A673 (cell line): Measurements from ENCODE around the gene SLC10A2. TPM values are rescaled to one million over a fixed set of nuclear protein-coding genes. Genes with fewer than 3 reads are reported as not detected.

Experiments used
- BruUV-seq: library from RNA; stranded (reverse); fragments of 400-500 nt; replicated peaks from 2 replicates; lab custom pipeline; 2021; lab: Mats Ljungman, UMichigan
- CTCF ChIA-PET: fragments of 300-600 bp; sonication (Branson Sonifier 250); formaldehyde crosslinking; loops from one replicate; lab custom pipeline; 2022; ENCODE audit warnings: antibody characterized with exemption; lab: Charles Lee
- POLR2A ChIA-PET: fragments of 300-600 bp; sonication (Branson Sonifier 250); formaldehyde crosslinking; loops from one replicate; lab custom pipeline; 2022; ENCODE audit warnings: antibody characterized with exemption; ENCODE audit not compliant: low non-redundant PET; lab: Charles Lee
- DNase-seq: peaks from one replicate; pipeline ENCODE4 v3.0.0-alpha.2; 2015; ENCODE audit warnings: low spot score
- H3K27ac ChIP-seq: fragments of 200-600 bp; sonication (generic); 2 replicates; pipeline ENCODE4 v1.5.1; 2016; ENCODE audit warnings: mixed run types, low read depth, mild to moderate bottlenecking, mixed read lengths, antibody characterized with exemption, low read length; ENCODE audit not compliant: poor library complexity, severe bottlenecking
- H3K27me3 ChIP-seq: fragments of 200-600 bp; sonication (generic); replicated peaks from 2 replicates; pipeline ENCODE4 v1.6.1; 2017; ENCODE audit warnings: mixed run types, low read depth, mild to moderate bottlenecking, mixed read lengths, antibody characterized with exemption, low read length; ENCODE audit not compliant: insufficient read depth, poor library complexity
- H3K36me3 ChIP-seq: fragments of 200-600 bp; sonication (generic); 2 replicates; pipeline ENCODE4 v1.6.1; 2016; ENCODE audit warnings: mixed run types, mild to moderate bottlenecking, mixed read lengths, antibody characterized with exemption, low read length; ENCODE audit not compliant: insufficient read depth, poor library complexity, severe bottlenecking
- H3K4me1 ChIP-seq: fragments of 200-600 bp; sonication (generic); 2 replicates; pipeline ENCODE4 v1.6.1; 2017; ENCODE audit warnings: mixed run types, mild to moderate bottlenecking, mixed read lengths, antibody characterized with exemption, low read length; ENCODE audit not compliant: insufficient read depth, poor library complexity, severe bottlenecking
- H3K4me3 ChIP-seq: fragments of 200-600 bp; sonication (generic); 2 replicates; pipeline ENCODE4 v1.5.1; 2016; ENCODE audit warnings: low read depth, mixed run types, mild to moderate bottlenecking, mixed read lengths, low read length; ENCODE audit not compliant: poor library complexity, severe bottlenecking
- H3K9me3 ChIP-seq: fragments of 200-600 bp; sonication (generic); 2 replicates; pipeline ENCODE4 v1.6.1; 2016; ENCODE audit warnings: mixed run types, low read depth, mild to moderate bottlenecking, mixed read lengths, antibody characterized with exemption, low read length; ENCODE audit not compliant: poor library complexity, severe bottlenecking
- EZH2 ChIP-seq: fragments of 200-600 bp; sonication (generic); IDR thresholded peaks from 2 replicates; pipeline ENCODE4 v1.6.1; 2017; ENCODE audit warnings: borderline replicate concordance, low read depth, mild to moderate bottlenecking, mixed read lengths, antibody characterized with exemption, low read length; ENCODE audit not compliant: poor library complexity, severe bottlenecking
- intact Hi-C: fragments of 100-400 bp; cut with micrococcal nuclease; formaldehyde crosslinking; loops from one replicate; pipeline ENCODE4 v1.10.0; 2022; ENCODE audit not compliant: unreplicated experiment
- total RNA-seq: library from RNA; stranded (reverse); gene quantifications from 2 replicates; pipeline ENCODE4 v1.2.3, GENCODE V29; 2021
- TF ChIP-seq, protein P1 (sequence below): fragments of 300-800, 200-600 bp; sonication (generic); conservative IDR thresholded peaks from 2 replicates; pipeline ENCODE4 v1.5.1; 2017; ENCODE audit warnings: low read depth, mild to moderate bottlenecking, antibody characterized with exemption, low read length, moderate library complexity, mixed read lengths

The SLC10A2 gene
- total RNA-seq, 1 experiment from 2014 or later: not detected

DNA sequence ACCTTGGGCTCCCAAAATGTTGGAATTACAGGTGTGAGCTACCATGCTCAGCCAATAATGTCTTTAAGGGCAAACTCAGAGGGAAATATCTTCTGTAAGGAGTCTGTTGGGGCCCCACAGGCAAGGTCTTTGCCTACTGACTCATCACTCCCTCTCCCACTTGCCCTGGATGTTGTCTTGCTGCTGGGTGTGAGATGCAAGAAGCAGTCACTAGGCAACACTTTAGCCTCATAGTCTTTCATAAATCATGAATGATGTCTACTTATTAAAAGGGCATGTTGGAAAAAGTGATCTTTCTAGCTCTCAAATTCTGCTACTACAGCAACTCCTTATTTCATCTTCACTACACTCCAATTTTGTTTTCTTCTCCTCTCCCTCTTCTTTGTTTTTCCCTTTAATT is 34.6 kb upstream of the SLC10A2 start:
- no peak overlapping the region for H3K4me3 ChIP-seq
- no peak overlapping the region for H3K27ac ChIP-seq
- BruUV-seq: no TSS peak
- no peaks in the 10 kb centered on the region for H3K4me1 ChIP-seq
- CTCF ChIA-PET: no interaction called here
- H3K9me3 ChIP-seq: no peaks in the 10 kb centered on the region
- intact Hi-C loops: no loop called here
- POLR2A ChIA-PET: no interaction called here
- no peaks in the 10 kb centered on the region for H3K36me3 ChIP-seq
- TF ChIP-seq, protein P1, sequence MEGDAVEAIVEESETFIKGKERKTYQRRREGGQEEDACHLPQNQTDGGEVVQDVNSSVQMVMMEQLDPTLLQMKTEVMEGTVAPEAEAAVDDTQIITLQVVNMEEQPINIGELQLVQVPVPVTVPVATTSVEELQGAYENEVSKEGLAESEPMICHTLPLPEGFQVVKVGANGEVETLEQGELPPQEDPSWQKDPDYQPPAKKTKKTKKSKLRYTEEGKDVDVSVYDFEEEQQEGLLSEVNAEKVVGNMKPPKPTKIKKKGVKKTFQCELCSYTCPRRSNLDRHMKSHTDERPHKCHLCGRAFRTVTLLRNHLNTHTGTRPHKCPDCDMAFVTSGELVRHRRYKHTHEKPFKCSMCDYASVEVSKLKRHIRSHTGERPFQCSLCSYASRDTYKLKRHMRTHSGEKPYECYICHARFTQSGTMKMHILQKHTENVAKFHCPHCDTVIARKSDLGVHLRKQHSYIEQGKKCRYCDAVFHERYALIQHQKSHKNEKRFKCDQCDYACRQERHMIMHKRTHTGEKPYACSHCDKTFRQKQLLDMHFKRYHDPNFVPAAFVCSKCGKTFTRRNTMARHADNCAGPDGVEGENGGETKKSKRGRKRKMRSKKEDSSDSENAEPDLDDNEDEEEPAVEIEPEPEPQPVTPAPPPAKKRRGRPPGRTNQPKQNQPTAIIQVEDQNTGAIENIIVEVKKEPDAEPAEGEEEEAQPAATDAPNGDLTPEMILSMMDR: no peak
- TF ChIP-seq EZH2: no peak
- DNase-seq: no peak
- peaks cover 22% of the 10 kb centered on the region for H3K27me3 ChIP-seq

DNA sequence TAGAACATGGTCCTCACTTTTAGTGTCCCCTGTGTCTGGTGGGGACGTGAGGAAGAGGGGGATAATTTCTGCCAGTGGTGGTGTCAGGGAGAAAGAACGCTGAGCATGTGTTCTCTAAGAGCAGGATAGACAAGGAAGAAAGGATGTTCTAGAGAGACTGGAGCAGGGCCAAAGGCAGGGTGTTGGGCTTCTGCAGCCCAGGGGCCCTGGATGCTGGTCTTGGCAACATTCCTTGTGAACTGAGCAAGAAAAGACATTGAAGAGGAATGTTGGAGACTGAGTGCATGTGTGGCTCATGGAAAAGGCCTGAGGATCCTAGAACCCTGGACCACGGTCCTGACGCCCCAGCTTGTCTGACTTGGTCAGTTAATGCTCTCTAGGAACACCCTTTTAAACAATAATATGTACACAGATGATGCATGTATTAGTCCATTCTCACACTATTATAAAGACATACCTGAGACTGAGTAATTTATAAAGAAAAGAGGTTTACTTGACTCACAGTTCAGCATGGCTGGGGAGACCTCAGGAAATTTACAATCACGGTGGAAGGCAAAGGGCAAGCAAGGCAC is 33.6 kb upstream of the SLC10A2 start:
- CTCF ChIA-PET: no interaction called here

DNA sequence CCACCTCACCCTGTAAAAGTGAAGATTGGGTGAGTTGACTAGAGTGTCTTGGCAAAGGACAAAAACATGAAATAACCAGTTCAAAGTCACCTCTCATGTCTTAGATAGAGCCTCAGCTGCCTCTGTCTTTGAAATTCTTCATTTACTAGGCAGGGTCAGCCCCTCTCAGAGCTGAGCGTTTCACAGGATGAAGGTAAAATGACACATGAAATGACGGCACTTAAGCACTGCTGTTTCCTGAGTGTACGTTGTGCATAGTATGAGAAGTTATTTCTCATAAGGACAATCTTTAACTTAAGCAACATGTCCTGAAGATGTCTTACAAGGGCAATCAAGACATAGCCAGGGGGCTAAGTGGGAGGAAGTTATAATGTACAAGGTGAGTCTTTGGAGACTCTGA is 32.3 kb upstream of the SLC10A2 start:
- TF ChIP-seq EZH2: no peak
- TF ChIP-seq, protein P1: no peak
- DNase-seq: no peak
- BruUV-seq: no TSS peak
- Histone ChIP-seq H3K36me3 (no peaks in the 10 kb centered on the region), H3K27me3 (peaks cover 15% of the 10 kb centered on the region), H3K9me3 (peaks cover 4% of the 10 kb centered on the region), H3K4me3 (no peak overlapping the region), H3K27ac (no peak overlapping the region), H3K4me1 (no peaks in the 10 kb centered on the region)
- CTCF ChIA-PET: no interaction called here
- intact Hi-C loops: no loop called here
- POLR2A ChIA-PET: no interaction called here

More for the DNA sequence above, 33.6 kb upstream of the SLC10A2 start:
- no peaks in the 10 kb centered on the region for H3K9me3 ChIP-seq
- H3K27ac ChIP-seq: no peak overlapping the region
- POLR2A ChIA-PET: no interaction called here
- H3K4me3 ChIP-seq: no peak overlapping the region
- H3K4me1 ChIP-seq: no peaks in the 10 kb centered on the region
- peaks cover 22% of the 10 kb centered on the region for H3K27me3 ChIP-seq
- no TSS peak for BruUV-seq
- intact Hi-C loops: no loop called here
- no peaks in the 10 kb centered on the region for H3K36me3 ChIP-seq
- no peak for DNase-seq
- TF ChIP-seq, protein P1: no peak
- no peak for TF ChIP-seq EZH2
